H1 (cell line): ENCODE measurements around the gene PARD3. TPM values are rescaled to one million over a fixed set of nuclear protein-coding genes. Genes with fewer than 3 reads are reported as not detected.

Experiments
- CTCF ChIA-PET: fragments of 300-600 bp; sonication (Branson Sonifier 250); formaldehyde crosslinking; loops from one replicate; lab custom pipeline; 2021; ENCODE audit not compliant: partially characterized antibody; lab: Charles Lee
- POLR2A ChIA-PET: fragments of 300-600 bp; sonication (Branson Sonifier 250); formaldehyde crosslinking; loops from one replicate; lab custom pipeline; 2021; ENCODE audit warnings: inconsistent platforms; ENCODE audit not compliant: partially characterized antibody; lab: Charles Lee
- DNase-seq, 2 experiments: peaks; one replicate each; pipeline versions ENCODE4 v3.0.0 to v3.0.0-alpha.2; 2010 to 2022; ENCODE audit warnings: low spot score in 2 of 2, low read depth in 1 of 2, mixed read lengths in 1 of 2
- FAIRE-seq: peaks from 2 replicates; lab custom pipeline; 2011; peaks lifted over from hg19 to GRCh38; lab: Jason Lieb, UNC
- H2AFZ ChIP-seq: 2 replicates; pipeline ENCODE4 v1.8.1; 2012; ENCODE audit warnings: low read length, inconsistent platforms
- H2AK5ac ChIP-seq: 2 replicates; pipeline ENCODE4 v1.6.1; 2013; ENCODE audit warnings: low read depth, low read length
- H2BK120ac ChIP-seq: replicated peaks from 2 replicates; pipeline ENCODE3; 2013; ENCODE audit warnings: low read depth, low read length, inconsistent platforms
- H2BK12ac ChIP-seq: 2 replicates; pipeline ENCODE4 v1.6.1; 2013; ENCODE audit warnings: low read depth, low read length
- H2BK15ac ChIP-seq: 2 replicates; pipeline ENCODE4 v1.6.1; 2013; ENCODE audit warnings: low read length
- H2BK20ac ChIP-seq: 2 replicates; pipeline ENCODE4 v1.6.1; 2013; ENCODE audit warnings: low read length
- H2BK5ac ChIP-seq: 2 replicates; pipeline ENCODE4 v1.6.1; 2013; ENCODE audit warnings: low read depth, low read length
- H3K14ac ChIP-seq: 2 replicates; pipeline ENCODE4 v1.6.1; 2013; ENCODE audit warnings: inconsistent platforms; ENCODE audit not compliant: insufficient read length
- H3K18ac ChIP-seq: 2 replicates; pipeline ENCODE4 v1.6.1; 2013; ENCODE audit warnings: low read length; ENCODE audit errors: extremely low read depth
- H3K23ac ChIP-seq: 2 replicates; pipeline ENCODE4 v1.6.1; 2013; ENCODE audit warnings: inconsistent platforms; ENCODE audit not compliant: insufficient read length
- H3K23me2 ChIP-seq: 2 replicates; pipeline ENCODE4 v1.6.1; 2013; ENCODE audit warnings: low read depth, low read length
- H3K27ac ChIP-seq: 2 replicates; pipeline ENCODE4 v1.6.1; 2011; ENCODE audit warnings: low read depth, low read length, inconsistent platforms
- H3K27me3 ChIP-seq, 4 experiments: replicated peaks in 1 of 4; 1 replicate in 1 of 4; 2 replicates in 3 of 4; pipeline versions ENCODE4 v1.6.1 to v1.8.1; 2011 to 2013; ENCODE audit warnings: low read length in 3 of 4, mild to moderate bottlenecking in 3 of 4, inconsistent platforms in 2 of 4, mixed read lengths in 2 of 4, moderate library complexity in 1 of 4; ENCODE audit not compliant: control insufficient read depth in 3 of 4, insufficient read depth in 3 of 4; ENCODE audit errors: extremely low read depth in 1 of 4
- H3K36me3 ChIP-seq, 4 experiments: 2 replicates each; pipeline versions ENCODE4 v1.6.1 to v1.8.1; 2011 to 2013; ENCODE audit warnings: mild to moderate bottlenecking in 4 of 4, low read length in 3 of 4, moderate library complexity in 2 of 4, control low read depth in 1 of 4, inconsistent platforms in 1 of 4; ENCODE audit not compliant: insufficient read depth in 4 of 4, control insufficient read depth in 2 of 4
- H3K4ac ChIP-seq: replicated peaks from 2 replicates; pipeline ENCODE3; 2013; ENCODE audit warnings: low read length, low read depth, mixed read lengths, inconsistent platforms; ENCODE audit not compliant: insufficient read length
- H3K4me1 ChIP-seq, 4 experiments: replicated peaks in 1 of 4; 1 replicate in 1 of 4; 2 replicates in 3 of 4; pipeline versions ENCODE4 v1.6.1 to v1.8.1; 2011 to 2013; ENCODE audit warnings: low read length in 3 of 4, inconsistent platforms in 2 of 4, mixed read lengths in 1 of 4; ENCODE audit not compliant: insufficient read depth in 4 of 4, control insufficient read depth in 3 of 4
- H3K4me2 ChIP-seq, 2 experiments: 2 replicates each; pipeline versions ENCODE4 v1.6.1 to v1.8.1; 2011 to 2013; ENCODE audit warnings: low read depth in 2 of 2, low read length in 2 of 2, control low read depth in 1 of 2, inconsistent platforms in 1 of 2, mild to moderate bottlenecking in 1 of 2; ENCODE audit not compliant: insufficient read depth in 1 of 2
- H3K4me3 ChIP-seq, 4 experiments: fragments of 200-600, 300-600 bp in 1 of 4; sonication (generic), shearing (Covaris generic), sonication (Bioruptor Twin) in 1 of 4; 2 replicates each; pipeline versions ENCODE4 v1.5.1 to v1.8.1; 2011 to 2016; ENCODE audit warnings: low read length in 4 of 4, low read depth in 3 of 4, control low read depth in 2 of 4, inconsistent platforms in 2 of 4, mild to moderate bottlenecking in 2 of 4, mixed read lengths in 1 of 4, moderate library complexity in 1 of 4; ENCODE audit not compliant: insufficient read depth in 2 of 4; ENCODE audit errors: extremely low read depth in 1 of 4
- H3K56ac ChIP-seq: replicated peaks from 2 replicates; pipeline ENCODE3; 2013; ENCODE audit warnings: low read depth, mild to moderate bottlenecking, mixed read lengths, low read length, inconsistent platforms; ENCODE audit not compliant: insufficient read length
- H3K79me1 ChIP-seq: 2 replicates; pipeline ENCODE4 v1.6.1; 2013; ENCODE audit warnings: low read depth, low read length, control low read depth
- H3K79me2 ChIP-seq, 2 experiments: 2 replicates each; pipeline versions ENCODE4 v1.6.1 to v1.8.1; 2012 to 2013; ENCODE audit warnings: low read length in 2 of 2, mild to moderate bottlenecking in 2 of 2, inconsistent platforms in 1 of 2; ENCODE audit not compliant: insufficient read depth in 2 of 2, control insufficient read depth in 1 of 2
- H3K9ac ChIP-seq, 4 experiments: replicated peaks in 1 of 4; 1 replicate in 1 of 4; 2 replicates in 3 of 4; pipeline versions ENCODE4 v1.6.1 to v1.8.1; 2011 to 2013; ENCODE audit warnings: low read depth in 3 of 4, low read length in 3 of 4, control low read depth in 2 of 4, mild to moderate bottlenecking in 2 of 4, moderate library complexity in 2 of 4, inconsistent platforms in 1 of 4; ENCODE audit errors: extremely low read depth in 1 of 4
- H3K9me3 ChIP-seq, 2 experiments: 2 replicates each; pipeline versions ENCODE4 v1.6.1 to v1.8.1; 2012 to 2013; ENCODE audit warnings: mild to moderate bottlenecking in 2 of 2, moderate library complexity in 2 of 2, control low read depth in 1 of 2, inconsistent platforms in 1 of 2, low read depth in 1 of 2, low read length in 1 of 2, mixed read lengths in 1 of 2; ENCODE audit not compliant: insufficient read depth in 2 of 2
- H4K20me1 ChIP-seq, 2 experiments: replicated peaks in 1 of 2; 2 replicates each; pipeline versions ENCODE3 to v1.8.1; 2011 to 2013; ENCODE audit warnings: inconsistent platforms in 2 of 2, low read length in 2 of 2, mild to moderate bottlenecking in 1 of 2; ENCODE audit not compliant: insufficient read depth in 2 of 2, control insufficient read depth in 1 of 2
- H4K5ac ChIP-seq: 2 replicates; pipeline ENCODE4 v1.6.1; 2013; ENCODE audit warnings: low read length, low read depth, mixed read lengths, inconsistent platforms; ENCODE audit not compliant: insufficient read length
- H4K8ac ChIP-seq: 2 replicates; pipeline ENCODE4 v1.8.0; 2013; ENCODE audit warnings: mild to moderate bottlenecking, moderate library complexity, low read length, inconsistent platforms; ENCODE audit not compliant: insufficient read depth; ENCODE audit errors: extremely low read depth
- H4K91ac ChIP-seq: replicated peaks from 2 replicates; pipeline ENCODE3; 2013; ENCODE audit warnings: low read length, mixed read lengths, inconsistent platforms; ENCODE audit not compliant: insufficient read length
- EGR1 ChIP-seq: IDR thresholded peaks from 2 replicates; pipeline ENCODE4 v1.6.1; 2011; ENCODE audit warnings: low read depth, low read length, borderline replicate concordance
- NRF1 ChIP-seq: IDR thresholded peaks from 2 replicates; pipeline ENCODE4 v1.6.1; 2011; ENCODE audit warnings: mild to moderate bottlenecking, low read depth, low read length, improper control_type of control experiment
- RAD21 ChIP-seq, 2 experiments: IDR thresholded peaks in 1 of 2; conservative IDR thresholded peaks in 1 of 2; 2 replicates each; pipeline ENCODE4 v1.6.1; 2011; ENCODE audit warnings: low read depth in 2 of 2, low read length in 2 of 2, improper control_type of control experiment in 1 of 2, inconsistent platforms in 1 of 2, mild to moderate bottlenecking in 1 of 2, moderate library complexity in 1 of 2
- SIRT6 ChIP-seq: IDR thresholded peaks from one replicate; pipeline ENCODE4 v1.7.1; 2012; ENCODE audit warnings: low read length, inconsistent platforms
- WGBS, 2 experiments: shearing (Covaris generic) in 1 of 2; methylation state at CpG; one replicate each; pipeline versions ENCODE4 v1.1.6 to v1.1.7; 2013 to 2015; ENCODE audit warnings: low lambda C conversion rate in 2 of 2, mixed read lengths in 2 of 2, inconsistent platforms in 1 of 2, low coverage in 1 of 2, missing lambda C conversion rate in 1 of 2; ENCODE audit not compliant: insufficient replicate concordance in 2 of 2, insufficient coverage in 1 of 2, insufficient read length in 1 of 2; ENCODE audit errors: extremely low coverage in 1 of 2, missing lambda C conversion rate in 1 of 2; 5-methylcytosine and 5-hydroxymethylcytosine counted together
- polyA plus RNA-seq, 7 experiments: library from polyadenylated mRNA; depleted of rRNA in 3 of 7; stranded (reverse) in 5 of 7; unstranded in 2 of 7; fragments of >200 nt in 5 of 7; fragments of 200-250 nt in 2 of 7; gene quantifications; 1 replicate in 5 of 7; 2 replicates in 1 of 7; 4 replicates in 1 of 7; pipeline versions ENCODE4 v1.2.1 to v1.2.3, GENCODE V29; 2011 to 2013; ENCODE audit warnings: missing spikeins in 2 of 7, mixed read lengths in 2 of 7
- total RNA-seq: library from RNA; stranded (reverse); fragmentation: NEBNext Ultra II Directional; extraction: Animal tissue kit (Norgen Biotek cat#: 25700); gene quantifications from 2 replicates; pipeline ENCODE4 v1.2.1, GENCODE V29; 2021
- TF ChIP-seq, protein P1 (sequence below), 3 experiments: IDR thresholded peaks; 1 replicate in 2 of 3; 2 replicates in 1 of 3; pipeline versions ENCODE4 v1.5.1 to v1.6.1; 2011; ENCODE audit warnings: low read length in 3 of 3, mild to moderate bottlenecking in 3 of 3, inconsistent platforms in 2 of 3, low read depth in 1 of 3, moderate library complexity in 1 of 3; ENCODE audit not compliant: insufficient read depth in 1 of 3; ENCODE audit errors: control extremely low read depth in 1 of 3

The PARD3 gene
- total and polyA plus RNA-seq, 2 of the 8 experiments (the other 6 are each of a cell fraction or from before 2014, with no cell fraction given) = 19.7 to 49.1 TPM

DNA sequence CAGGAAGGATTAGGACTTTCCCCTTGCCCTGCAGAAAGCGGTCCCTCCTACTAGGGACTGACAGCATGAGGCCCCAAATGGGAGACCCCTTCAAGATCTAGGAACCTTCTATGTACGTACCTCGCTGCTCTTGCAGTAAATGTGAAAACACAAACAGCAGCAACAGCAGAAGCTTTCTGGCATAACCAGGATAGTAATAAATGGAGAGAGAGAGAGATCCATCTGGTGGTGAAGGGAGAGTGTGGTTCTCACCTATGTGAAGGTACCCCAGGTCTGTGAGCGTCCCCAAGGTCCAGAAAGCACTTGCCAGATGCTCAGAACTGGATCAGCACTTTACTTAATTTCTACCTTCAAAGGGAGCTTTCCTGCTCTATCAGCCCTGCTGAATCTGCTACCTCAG is 592.7 kb downstream of the PARD3 start:
- Histone ChIP-seq H4K8ac (no peak overlapping the region), H4K91ac (no peak overlapping the region), H3K4me3 (no peak overlapping the region), H2AFZ (no peak overlapping the region), H3K27me3 (no peaks in the 10 kb centered on the region; a peak in 1 of 7 replicates), H3K23me2 (no peaks in the 10 kb centered on the region), H2AK5ac (no peak overlapping the region), H3K27ac (no peak overlapping the region), H3K9ac (no peak overlapping the region), H4K20me1 (no peaks in the 10 kb centered on the region), H3K36me3 (no peaks in the 10 kb centered on the region), H3K79me2 (no peaks in the 10 kb centered on the region), H3K4me1 (no peaks in the 10 kb centered on the region), H3K4me2 (no peak overlapping the region), H3K79me1 (no peaks in the 10 kb centered on the region), H2BK5ac (no peak overlapping the region), H3K56ac (no peak overlapping the region), H2BK12ac (no peak overlapping the region), H3K4ac (no peak overlapping the region), H3K23ac (no peak overlapping the region), H2BK15ac (no peak overlapping the region), H4K5ac (no peak overlapping the region), H3K9me3 (no peaks in the 10 kb centered on the region), H3K14ac (no peak overlapping the region), H3K18ac (no peak overlapping the region), H2BK120ac (no peak overlapping the region)
- DNase-seq (no peak), FAIRE-seq (no peak)
- 86% methylated on average over 4 of the region's 4 CpGs; no CpG with 5 or more reads in 1 of the 2 experiments for WGBS, 2 experiments
- POLR2A ChIA-PET = no interaction called here
- no peak for TF ChIP-seq EGR1
- peak; percentile 45 to 56 for TF ChIP-seq RAD21 (IDR thresholded peaks at IDR 0.05 in 1 of 2, conservative IDR thresholded peaks at IDR 0.05 in 1 of 2; ENCODE audit: low read depth in 2 of 2, low read length in 2 of 2)
- TF ChIP-seq SIRT6 = no peak
- TF ChIP-seq NRF1 = no peak
- TF ChIP-seq, protein P1, sequence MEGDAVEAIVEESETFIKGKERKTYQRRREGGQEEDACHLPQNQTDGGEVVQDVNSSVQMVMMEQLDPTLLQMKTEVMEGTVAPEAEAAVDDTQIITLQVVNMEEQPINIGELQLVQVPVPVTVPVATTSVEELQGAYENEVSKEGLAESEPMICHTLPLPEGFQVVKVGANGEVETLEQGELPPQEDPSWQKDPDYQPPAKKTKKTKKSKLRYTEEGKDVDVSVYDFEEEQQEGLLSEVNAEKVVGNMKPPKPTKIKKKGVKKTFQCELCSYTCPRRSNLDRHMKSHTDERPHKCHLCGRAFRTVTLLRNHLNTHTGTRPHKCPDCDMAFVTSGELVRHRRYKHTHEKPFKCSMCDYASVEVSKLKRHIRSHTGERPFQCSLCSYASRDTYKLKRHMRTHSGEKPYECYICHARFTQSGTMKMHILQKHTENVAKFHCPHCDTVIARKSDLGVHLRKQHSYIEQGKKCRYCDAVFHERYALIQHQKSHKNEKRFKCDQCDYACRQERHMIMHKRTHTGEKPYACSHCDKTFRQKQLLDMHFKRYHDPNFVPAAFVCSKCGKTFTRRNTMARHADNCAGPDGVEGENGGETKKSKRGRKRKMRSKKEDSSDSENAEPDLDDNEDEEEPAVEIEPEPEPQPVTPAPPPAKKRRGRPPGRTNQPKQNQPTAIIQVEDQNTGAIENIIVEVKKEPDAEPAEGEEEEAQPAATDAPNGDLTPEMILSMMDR (IDR thresholded peaks at IDR 0.05; ENCODE audit: control extremely low read depth in 1 of 3, insufficient read depth in 1 of 3, low read depth in 1 of 3, low read length in 3 of 3) = peak in 1 of 3 experiments; percentile 25; a peak in 1 of 4 replicates
- TF ChIP-seq, all 59 proteins: peak for 2
- CTCF ChIA-PET = interaction anchor here (0.7 to 2.5 kb wide), 5 partner anchors 9 to 894 kb away, joined by 3 to 7 read pairs (median 3); no protein-coding TSS in a partner anchor
- no peak overlapping the region for H2BK20ac ChIP-seq
